ENCODE results near the gene HLA-DMB. TPM values are rescaled to one million over a fixed set of nuclear protein-coding genes. Genes with fewer than 3 reads are reported as not detected.

The HLA-DMB gene
- total RNA-seq, 1 experiment from 2014 or later: 3.3 TPM

DNA sequence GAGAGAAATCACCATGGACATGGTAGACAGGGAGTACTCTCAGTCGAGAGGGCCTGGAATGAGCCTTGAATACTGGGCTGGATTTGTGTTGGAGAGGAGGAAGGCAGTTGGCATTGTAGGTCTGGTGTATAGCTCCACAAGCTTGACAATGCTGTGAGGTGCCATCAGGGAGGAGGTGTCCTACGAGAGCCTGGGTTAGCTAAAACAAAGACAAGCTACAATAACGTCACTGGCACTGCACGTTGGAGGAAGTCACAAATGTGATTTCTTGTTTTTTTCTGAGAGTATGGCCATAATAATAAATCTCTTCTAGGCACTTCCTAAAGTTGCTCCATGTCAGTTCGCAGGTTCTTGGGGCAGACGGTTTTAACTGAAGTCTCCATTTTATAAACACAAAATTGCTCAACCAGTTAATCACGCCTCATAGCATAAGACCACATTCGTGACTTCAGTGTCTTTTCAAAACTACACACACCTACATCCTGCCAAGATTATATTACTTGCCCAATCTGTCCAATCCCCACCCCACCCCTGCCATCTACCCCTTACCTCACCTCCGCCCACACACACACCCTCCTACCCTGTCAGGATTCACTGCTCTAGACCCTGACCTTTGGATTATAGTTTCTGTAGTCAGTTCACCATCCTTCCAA lies 4.4 kb upstream of the HLA-DMB start:
- Histone ChIP-seq H3K9ac (ENCODE audit: low read length) (no peak overlapping the region), H3K27me3 (ENCODE audit: insufficient read depth, low read length) (no peaks in the 10 kb centered on the region), H3K79me2 (ENCODE audit: insufficient read depth, low read length) (no peaks in the 10 kb centered on the region), H3K4me1 (ENCODE audit: control insufficient read depth in 1 of 2, insufficient read depth in 2 of 2, low read length in 2 of 2) (peaks cover 4 to 12% of the 10 kb centered on the region in 2 experiments; a peak in 2 of 4 replicates), H3K36me3 (ENCODE audit: control insufficient read depth in 1 of 2, insufficient read depth in 2 of 2, low read length in 2 of 2) (no peaks in the 10 kb centered on the region), H3K9me3 (ENCODE audit: control insufficient read depth in 1 of 2, insufficient read depth in 1 of 2, low read depth in 1 of 2, low read length in 2 of 2) (no peaks in the 10 kb centered on the region), H3K4me3 (replicated peaks in 1 of 2; ENCODE audit: low read depth in 1 of 2, low read length in 2 of 2) (no peak overlapping the region), H3K27ac (ENCODE audit: low read depth, low read length) (no peak overlapping the region), H3K4me2 (ENCODE audit: low read length) (no peak overlapping the region), H4K20me1 (ENCODE audit: insufficient read depth) (no peaks in the 10 kb centered on the region), H2AFZ (ENCODE audit: low read depth, low read length, poor library complexity, severe bottlenecking) (no peak overlapping the region), H3K9me2 (ENCODE audit: insufficient read depth) (no peaks in the 10 kb centered on the region)
- TF ChIP-seq SP1 (IDR thresholded peaks at IDR 0.05; ENCODE audit: low read depth) (no peak), POLR2A (IDR thresholded peaks at IDR 0.05; ENCODE audit: borderline replicate concordance, extremely low read depth, insufficient read depth, insufficient read length) (no peak), POLR2AphosphoS5 (IDR thresholded peaks at IDR 0.05; ENCODE audit: low read depth, low read length) (no peak), FOSL1 (IDR thresholded peaks at IDR 0.05; ENCODE audit: low read depth) (no peak), JUND (IDR thresholded peaks at IDR 0.05) (no peak), CBX3 (IDR thresholded peaks at IDR 0.05; ENCODE audit: low read depth) (no peak), TCF7L2 (IDR thresholded peaks at IDR 0.05; ENCODE audit: borderline replicate concordance, extremely low read depth, insufficient read depth, insufficient read length) (no peak)
- TF ChIP-seq, protein P1, sequence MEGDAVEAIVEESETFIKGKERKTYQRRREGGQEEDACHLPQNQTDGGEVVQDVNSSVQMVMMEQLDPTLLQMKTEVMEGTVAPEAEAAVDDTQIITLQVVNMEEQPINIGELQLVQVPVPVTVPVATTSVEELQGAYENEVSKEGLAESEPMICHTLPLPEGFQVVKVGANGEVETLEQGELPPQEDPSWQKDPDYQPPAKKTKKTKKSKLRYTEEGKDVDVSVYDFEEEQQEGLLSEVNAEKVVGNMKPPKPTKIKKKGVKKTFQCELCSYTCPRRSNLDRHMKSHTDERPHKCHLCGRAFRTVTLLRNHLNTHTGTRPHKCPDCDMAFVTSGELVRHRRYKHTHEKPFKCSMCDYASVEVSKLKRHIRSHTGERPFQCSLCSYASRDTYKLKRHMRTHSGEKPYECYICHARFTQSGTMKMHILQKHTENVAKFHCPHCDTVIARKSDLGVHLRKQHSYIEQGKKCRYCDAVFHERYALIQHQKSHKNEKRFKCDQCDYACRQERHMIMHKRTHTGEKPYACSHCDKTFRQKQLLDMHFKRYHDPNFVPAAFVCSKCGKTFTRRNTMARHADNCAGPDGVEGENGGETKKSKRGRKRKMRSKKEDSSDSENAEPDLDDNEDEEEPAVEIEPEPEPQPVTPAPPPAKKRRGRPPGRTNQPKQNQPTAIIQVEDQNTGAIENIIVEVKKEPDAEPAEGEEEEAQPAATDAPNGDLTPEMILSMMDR (IDR thresholded peaks at IDR 0.05 in 2 of 3, conservative IDR thresholded peaks at IDR 0.05 in 1 of 3; ENCODE audit: borderline replicate concordance in 1 of 3, insufficient read depth in 1 of 3, low read depth in 2 of 3, low read length in 2 of 3): no peak
- ATAC-seq (no peak), DNase-seq (ENCODE audit: low read depth, low spot score) (no peak)
- intact Hi-C loops (cut with micrococcal nuclease): loop anchor here (5.0 kb wide), 1 partner anchor 108 kb away; the partner anchor contains the start of gene TAP2
- ChIA-PET CTCF (interaction anchor here (4.5 kb wide), 1 partner anchor 11 kb away, joined by 33 read pairs; no protein-coding TSS in a partner anchor), RAD21 (ENCODE audit: low non-redundant PET in 1 of 2, low total read pairs in 2 of 2, uncharacterized antibody in 2 of 2, unreplicated experiment in 2 of 2) (no interaction called here), POLR2A (interaction anchor here (5.1 kb wide), 1 partner anchor 25 kb away, joined by 52 read pairs; the partner anchor contains the start of gene BRD2)
- no TSS peak for BruUV-seq (replicated peaks)
